ENCODE results near the gene WAC. TPM values are rescaled to one million over a fixed set of nuclear protein-coding genes. Genes with fewer than 3 reads are reported as not detected.

WAC gene
- total and polyA plus RNA-seq, 9 of the 15 experiments (the other 6 are each of a cell fraction or from before 2014, with no cell fraction given), result 24.8 to 123 (median 78.2) TPM

DNA sequence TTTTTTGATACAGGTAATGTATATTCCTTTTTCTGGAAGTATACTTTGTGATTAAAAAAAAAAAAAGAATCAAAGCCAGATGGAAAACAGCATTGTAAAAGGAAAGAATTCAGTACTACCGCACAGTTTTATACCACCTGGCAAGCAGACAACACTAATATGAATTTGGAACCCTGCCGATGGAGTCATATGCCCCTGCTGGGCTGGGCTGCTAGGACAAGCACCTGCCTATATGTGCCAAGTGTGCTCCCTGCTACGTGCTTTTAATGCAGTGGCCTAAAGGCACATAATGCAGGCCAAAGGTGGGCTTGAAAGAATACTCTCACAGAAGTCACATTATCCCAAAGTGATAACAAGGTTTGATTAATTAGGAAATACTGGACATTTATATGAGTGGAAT lies 29.8 kb upstream of the WAC start:
- Histone ChIP-seq H4K20me1 (replicated peaks; ENCODE audit: control insufficient read depth, insufficient read depth, low read length) (no peaks in the 10 kb centered on the region), H3K9ac (ENCODE audit: insufficient read depth in 1 of 2, low read depth in 2 of 2, low read length in 2 of 2) (no peak overlapping the region), H3K4me1 (replicated peaks in 1 of 2; ENCODE audit: control insufficient read depth in 2 of 2, insufficient read depth in 2 of 2, low read length in 2 of 2) (peaks cover 2 to 4% of the 10 kb centered on the region in 2 experiments; a peak in 4 of 5 replicates), H3K9me1 (ENCODE audit: control insufficient read depth, insufficient read depth, low read length) (no peaks in the 10 kb centered on the region), H2AFZ (ENCODE audit: low read depth, low read length) (peak overlapping the region; percentile 95), H3K79me2 (ENCODE audit: control insufficient read depth, insufficient read depth, low read length) (no peaks in the 10 kb centered on the region), H3K36me3 (ENCODE audit: control insufficient read depth, insufficient read depth, low read length) (no peaks in the 10 kb centered on the region), H3K27ac (ENCODE audit: extremely low read depth, low read depth, low read length) (no peak overlapping the region), H3K4me3 (no peak overlapping the region), H3K9me3 (replicated peaks; ENCODE audit: control insufficient read depth, insufficient read depth, low read depth, low read length) (no peaks in the 10 kb centered on the region), H3K27me3 (ENCODE audit: control insufficient read depth in 2 of 2, insufficient read depth in 2 of 2, low read length in 2 of 2) (no peaks in the 10 kb centered on the region), H3K4me2 (ENCODE audit: insufficient read depth, low read length) (no peak overlapping the region)
- POLR2A ChIA-PET, result no interaction called here
- FAIRE-seq, result no peak
- in situ Hi-C loops (cut with MboI), result no loop called here
- DNase-seq (ENCODE audit: extremely low read depth in 1 of 4, low spot score in 3 of 4), result peak in 1 of 4 experiments; percentile 21
- intact Hi-C loops (cut with micrococcal nuclease), result no loop called here
- CTCF ChIA-PET (ENCODE audit: low intra/inter-chr PET ratio), result interaction anchor here (0.6 to 0.7 kb wide), 2 partner anchors 65 to 71 kb away, joined by 4 to 7 read pairs; no protein-coding TSS in a partner anchor
- BruUV-seq (replicated peaks), result no TSS peak
- peak; percentile 66 for ATAC-seq
- WGBS (ENCODE audit: insufficient coverage, low coverage, missing lambda C conversion rate), result 60% methylated on average over 3 of the region's 3 CpGs
- TF ChIP-seq, protein P1, sequence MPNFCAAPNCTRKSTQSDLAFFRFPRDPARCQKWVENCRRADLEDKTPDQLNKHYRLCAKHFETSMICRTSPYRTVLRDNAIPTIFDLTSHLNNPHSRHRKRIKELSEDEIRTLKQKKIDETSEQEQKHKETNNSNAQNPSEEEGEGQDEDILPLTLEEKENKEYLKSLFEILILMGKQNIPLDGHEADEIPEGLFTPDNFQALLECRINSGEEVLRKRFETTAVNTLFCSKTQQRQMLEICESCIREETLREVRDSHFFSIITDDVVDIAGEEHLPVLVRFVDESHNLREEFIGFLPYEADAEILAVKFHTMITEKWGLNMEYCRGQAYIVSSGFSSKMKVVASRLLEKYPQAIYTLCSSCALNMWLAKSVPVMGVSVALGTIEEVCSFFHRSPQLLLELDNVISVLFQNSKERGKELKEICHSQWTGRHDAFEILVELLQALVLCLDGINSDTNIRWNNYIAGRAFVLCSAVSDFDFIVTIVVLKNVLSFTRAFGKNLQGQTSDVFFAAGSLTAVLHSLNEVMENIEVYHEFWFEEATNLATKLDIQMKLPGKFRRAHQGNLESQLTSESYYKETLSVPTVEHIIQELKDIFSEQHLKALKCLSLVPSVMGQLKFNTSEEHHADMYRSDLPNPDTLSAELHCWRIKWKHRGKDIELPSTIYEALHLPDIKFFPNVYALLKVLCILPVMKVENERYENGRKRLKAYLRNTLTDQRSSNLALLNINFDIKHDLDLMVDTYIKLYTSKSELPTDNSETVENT (CRISPR knock-in tag; IDR thresholded peaks at IDR 0.05), result no peak
- TF ChIP-seq, protein P2, sequence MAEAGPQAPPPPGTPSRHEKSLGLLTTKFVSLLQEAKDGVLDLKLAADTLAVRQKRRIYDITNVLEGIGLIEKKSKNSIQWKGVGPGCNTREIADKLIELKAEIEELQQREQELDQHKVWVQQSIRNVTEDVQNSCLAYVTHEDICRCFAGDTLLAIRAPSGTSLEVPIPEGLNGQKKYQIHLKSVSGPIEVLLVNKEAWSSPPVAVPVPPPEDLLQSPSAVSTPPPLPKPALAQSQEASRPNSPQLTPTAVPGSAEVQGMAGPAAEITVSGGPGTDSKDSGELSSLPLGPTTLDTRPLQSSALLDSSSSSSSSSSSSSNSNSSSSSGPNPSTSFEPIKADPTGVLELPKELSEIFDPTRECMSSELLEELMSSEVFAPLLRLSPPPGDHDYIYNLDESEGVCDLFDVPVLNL (CRISPR knock-in tag; IDR thresholded peaks at IDR 0.05; ENCODE audit: low read depth), result no peak
- TF ChIP-seq KLF10 (CRISPR knock-in tag; IDR thresholded peaks at IDR 0.05), result no peak
- no peak for TF ChIP-seq ZNF408 (CRISPR knock-in tag; IDR thresholded peaks at IDR 0.05; ENCODE audit: low read depth)
- TF ChIP-seq ZNF586 (CRISPR knock-in tag; conservative IDR thresholded peaks at IDR 0.05), result no peak
- TF ChIP-seq ZNF175 (CRISPR knock-in tag; IDR thresholded peaks at IDR 0.05; ENCODE audit: low read depth), result no peak
- TF ChIP-seq, protein P3, sequence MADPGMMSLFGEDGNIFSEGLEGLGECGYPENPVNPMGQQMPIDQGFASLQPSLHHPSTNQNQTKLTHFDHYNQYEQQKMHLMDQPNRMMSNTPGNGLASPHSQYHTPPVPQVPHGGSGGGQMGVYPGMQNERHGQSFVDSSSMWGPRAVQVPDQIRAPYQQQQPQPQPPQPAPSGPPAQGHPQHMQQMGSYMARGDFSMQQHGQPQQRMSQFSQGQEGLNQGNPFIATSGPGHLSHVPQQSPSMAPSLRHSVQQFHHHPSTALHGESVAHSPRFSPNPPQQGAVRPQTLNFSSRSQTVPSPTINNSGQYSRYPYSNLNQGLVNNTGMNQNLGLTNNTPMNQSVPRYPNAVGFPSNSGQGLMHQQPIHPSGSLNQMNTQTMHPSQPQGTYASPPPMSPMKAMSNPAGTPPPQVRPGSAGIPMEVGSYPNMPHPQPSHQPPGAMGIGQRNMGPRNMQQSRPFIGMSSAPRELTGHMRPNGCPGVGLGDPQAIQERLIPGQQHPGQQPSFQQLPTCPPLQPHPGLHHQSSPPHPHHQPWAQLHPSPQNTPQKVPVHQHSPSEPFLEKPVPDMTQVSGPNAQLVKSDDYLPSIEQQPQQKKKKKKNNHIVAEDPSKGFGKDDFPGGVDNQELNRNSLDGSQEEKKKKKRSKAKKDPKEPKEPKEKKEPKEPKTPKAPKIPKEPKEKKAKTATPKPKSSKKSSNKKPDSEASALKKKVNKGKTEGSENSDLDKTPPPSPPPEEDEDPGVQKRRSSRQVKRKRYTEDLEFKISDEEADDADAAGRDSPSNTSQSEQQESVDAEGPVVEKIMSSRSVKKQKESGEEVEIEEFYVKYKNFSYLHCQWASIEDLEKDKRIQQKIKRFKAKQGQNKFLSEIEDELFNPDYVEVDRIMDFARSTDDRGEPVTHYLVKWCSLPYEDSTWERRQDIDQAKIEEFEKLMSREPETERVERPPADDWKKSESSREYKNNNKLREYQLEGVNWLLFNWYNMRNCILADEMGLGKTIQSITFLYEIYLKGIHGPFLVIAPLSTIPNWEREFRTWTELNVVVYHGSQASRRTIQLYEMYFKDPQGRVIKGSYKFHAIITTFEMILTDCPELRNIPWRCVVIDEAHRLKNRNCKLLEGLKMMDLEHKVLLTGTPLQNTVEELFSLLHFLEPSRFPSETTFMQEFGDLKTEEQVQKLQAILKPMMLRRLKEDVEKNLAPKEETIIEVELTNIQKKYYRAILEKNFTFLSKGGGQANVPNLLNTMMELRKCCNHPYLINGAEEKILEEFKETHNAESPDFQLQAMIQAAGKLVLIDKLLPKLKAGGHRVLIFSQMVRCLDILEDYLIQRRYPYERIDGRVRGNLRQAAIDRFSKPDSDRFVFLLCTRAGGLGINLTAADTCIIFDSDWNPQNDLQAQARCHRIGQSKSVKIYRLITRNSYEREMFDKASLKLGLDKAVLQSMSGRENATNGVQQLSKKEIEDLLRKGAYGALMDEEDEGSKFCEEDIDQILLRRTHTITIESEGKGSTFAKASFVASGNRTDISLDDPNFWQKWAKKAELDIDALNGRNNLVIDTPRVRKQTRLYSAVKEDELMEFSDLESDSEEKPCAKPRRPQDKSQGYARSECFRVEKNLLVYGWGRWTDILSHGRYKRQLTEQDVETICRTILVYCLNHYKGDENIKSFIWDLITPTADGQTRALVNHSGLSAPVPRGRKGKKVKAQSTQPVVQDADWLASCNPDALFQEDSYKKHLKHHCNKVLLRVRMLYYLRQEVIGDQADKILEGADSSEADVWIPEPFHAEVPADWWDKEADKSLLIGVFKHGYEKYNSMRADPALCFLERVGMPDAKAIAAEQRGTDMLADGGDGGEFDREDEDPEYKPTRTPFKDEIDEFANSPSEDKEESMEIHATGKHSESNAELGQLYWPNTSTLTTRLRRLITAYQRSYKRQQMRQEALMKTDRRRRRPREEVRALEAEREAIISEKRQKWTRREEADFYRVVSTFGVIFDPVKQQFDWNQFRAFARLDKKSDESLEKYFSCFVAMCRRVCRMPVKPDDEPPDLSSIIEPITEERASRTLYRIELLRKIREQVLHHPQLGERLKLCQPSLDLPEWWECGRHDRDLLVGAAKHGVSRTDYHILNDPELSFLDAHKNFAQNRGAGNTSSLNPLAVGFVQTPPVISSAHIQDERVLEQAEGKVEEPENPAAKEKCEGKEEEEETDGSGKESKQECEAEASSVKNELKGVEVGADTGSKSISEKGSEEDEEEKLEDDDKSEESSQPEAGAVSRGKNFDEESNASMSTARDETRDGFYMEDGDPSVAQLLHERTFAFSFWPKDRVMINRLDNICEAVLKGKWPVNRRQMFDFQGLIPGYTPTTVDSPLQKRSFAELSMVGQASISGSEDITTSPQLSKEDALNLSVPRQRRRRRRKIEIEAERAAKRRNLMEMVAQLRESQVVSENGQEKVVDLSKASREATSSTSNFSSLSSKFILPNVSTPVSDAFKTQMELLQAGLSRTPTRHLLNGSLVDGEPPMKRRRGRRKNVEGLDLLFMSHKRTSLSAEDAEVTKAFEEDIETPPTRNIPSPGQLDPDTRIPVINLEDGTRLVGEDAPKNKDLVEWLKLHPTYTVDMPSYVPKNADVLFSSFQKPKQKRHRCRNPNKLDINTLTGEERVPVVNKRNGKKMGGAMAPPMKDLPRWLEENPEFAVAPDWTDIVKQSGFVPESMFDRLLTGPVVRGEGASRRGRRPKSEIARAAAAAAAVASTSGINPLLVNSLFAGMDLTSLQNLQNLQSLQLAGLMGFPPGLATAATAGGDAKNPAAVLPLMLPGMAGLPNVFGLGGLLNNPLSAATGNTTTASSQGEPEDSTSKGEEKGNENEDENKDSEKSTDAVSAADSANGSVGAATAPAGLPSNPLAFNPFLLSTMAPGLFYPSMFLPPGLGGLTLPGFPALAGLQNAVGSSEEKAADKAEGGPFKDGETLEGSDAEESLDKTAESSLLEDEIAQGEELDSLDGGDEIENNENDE (IDR thresholded peaks at IDR 0.05; ENCODE audit: low read depth, low read length), result no peak
- no peak for TF ChIP-seq POLR2B (IDR thresholded peaks at IDR 0.05; ENCODE audit: low read depth, partially characterized antibody)

All from K562 (cell line).